GM19463 (cell line): Measurements from ENCODE around the gene RCAN2.

Experiments used
- ATAC-seq: cut with Tn5 transposase; IDR thresholded peaks from one replicate; pipeline ENCODE4 v1.9.1; 2021; ENCODE audit warnings: mild to moderate bottlenecking, moderate library complexity; ENCODE audit not compliant: unreplicated experiment

RCAN2 gene

GRCh38 chr6:46175446-46175845 lies 315.8 kb downstream of the RCAN2 start:
- ATAC-seq: peak; percentile 69

DNA sequence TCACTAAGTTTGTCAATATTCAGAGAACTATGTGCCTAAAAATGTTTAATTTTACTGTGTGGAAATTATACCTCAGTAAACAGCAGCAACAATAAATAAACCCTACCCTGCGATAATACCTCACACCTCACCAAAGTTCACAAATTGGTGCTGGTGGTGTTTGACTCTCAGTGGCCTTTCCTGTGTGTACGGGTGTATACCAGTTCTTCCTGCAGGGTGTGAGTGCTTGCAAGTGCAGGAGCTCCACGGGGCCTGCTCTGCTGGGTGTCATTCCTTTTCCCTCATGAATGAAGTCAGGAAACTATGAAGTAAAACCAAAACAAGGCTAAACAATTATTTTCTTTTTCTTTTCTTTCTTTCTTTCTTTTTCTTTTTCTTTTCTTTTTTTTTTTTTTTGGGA lies 316.3 kb downstream of the RCAN2 start:
- ATAC-seq: no peak

GRCh38 chr6:46172176-46172575 lies 319.1 kb downstream of the RCAN2 start:
- ATAC-seq: no peak
